GM18951 (cell line): Measurements from ENCODE around the gene PDZK1IP1.

Experiments
- POLR2A ChIP-seq: IDR thresholded peaks from 4 replicates; pipeline ENCODE4 v1.6.1; 2011; ENCODE audit warnings: mild to moderate bottlenecking; ENCODE audit not compliant: insufficient read length, insufficient read depth; ENCODE audit errors: extremely low read depth
- in situ Hi-C: fragments of 300-500 bp; cut with MboI; formaldehyde crosslinking; loops from one replicate; pipeline ENCODE4 v1.12.0; 2022; ENCODE audit warnings: low sequenced_read_pairs, mixed read lengths, inconsistent platforms; ENCODE audit not compliant: unreplicated experiment

The PDZK1IP1 gene

GRCh38 chr1:47186267-47187185, 3.3 kb downstream of the PDZK1IP1 start:
- in situ Hi-C loops: no loop called here
- TF ChIP-seq POLR2A: no peak

- in situ Hi-C loops: no loop called here
- TF ChIP-seq POLR2A: no peak
Measured at GRCh38 chr1:47184822-47185677, 4.8 kb downstream of the PDZK1IP1 start.

DNA sequence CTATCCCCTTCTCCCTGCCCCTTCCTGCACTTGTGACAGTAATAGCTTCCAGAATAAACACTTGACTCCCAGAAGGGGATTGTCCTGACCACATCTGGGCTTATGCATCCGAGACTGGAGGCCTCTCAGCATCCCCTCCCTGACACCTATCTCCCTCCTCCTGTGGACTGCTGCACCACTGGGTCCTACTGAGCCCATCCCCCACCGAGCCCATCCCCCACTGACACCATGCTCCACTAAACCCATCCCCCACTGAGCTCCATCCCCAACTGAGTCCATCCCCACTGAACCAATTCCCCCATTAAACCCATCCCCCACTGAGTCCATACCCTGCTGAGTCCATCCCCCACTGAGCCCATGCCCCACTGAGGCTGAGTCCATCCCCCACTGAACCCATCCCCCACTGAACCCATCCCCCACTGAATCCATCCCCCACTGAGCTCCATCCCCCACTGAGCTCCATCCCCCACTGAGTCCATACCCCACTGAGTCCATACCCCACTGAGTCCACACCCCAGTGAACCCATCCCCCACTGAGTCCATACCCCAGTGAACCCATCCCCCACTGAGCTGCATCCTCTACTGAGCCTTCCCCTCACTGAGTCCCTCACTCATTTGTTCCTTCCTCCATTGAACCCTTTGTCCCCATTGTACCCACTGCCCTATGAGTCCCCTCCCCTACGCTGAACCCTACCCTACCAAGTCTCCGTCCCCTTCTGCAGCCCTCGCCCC, 5.6 kb downstream of the PDZK1IP1 start:
- no peak for TF ChIP-seq POLR2A
- in situ Hi-C loops: no loop called here

- in situ Hi-C loops: no loop called here
- no peak for TF ChIP-seq POLR2A
Measured at GRCh38 chr1:47183308-47184089, 6.3 kb downstream of the PDZK1IP1 start.

DNA sequence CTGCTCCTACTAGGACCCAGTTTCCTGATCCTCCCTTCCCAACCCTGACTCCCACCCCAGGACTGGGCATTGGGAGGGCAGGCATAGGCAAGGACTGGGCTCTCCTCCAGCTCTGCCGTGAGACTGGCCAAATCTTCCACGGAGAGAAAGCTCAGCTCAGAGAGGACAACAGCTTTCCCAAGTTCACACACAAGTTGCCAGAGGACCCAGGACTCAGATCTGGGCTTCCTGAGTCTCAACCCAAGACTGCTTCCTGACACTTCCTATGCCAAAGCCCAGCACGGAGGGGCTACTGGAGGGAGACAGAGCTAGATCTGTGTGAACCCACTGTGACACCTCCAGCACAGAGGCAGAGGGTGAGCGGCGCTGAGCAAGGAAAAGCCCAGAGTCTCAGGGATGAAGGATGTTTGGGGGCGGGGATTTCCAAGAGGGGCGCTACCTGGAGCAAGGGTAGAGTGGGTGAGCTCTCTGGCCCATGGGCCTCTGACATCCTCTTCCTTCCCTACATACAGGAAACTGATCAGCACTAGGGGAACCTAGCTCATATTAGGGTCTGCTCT, 7.1 kb downstream of the PDZK1IP1 start:
- no peak for TF ChIP-seq POLR2A
- in situ Hi-C loops: no loop called here

- in situ Hi-C loops: no loop called here
- TF ChIP-seq POLR2A: no peak
Measured at GRCh38 chr1:47181955-47182675, 7.7 kb downstream of the PDZK1IP1 start.

DNA sequence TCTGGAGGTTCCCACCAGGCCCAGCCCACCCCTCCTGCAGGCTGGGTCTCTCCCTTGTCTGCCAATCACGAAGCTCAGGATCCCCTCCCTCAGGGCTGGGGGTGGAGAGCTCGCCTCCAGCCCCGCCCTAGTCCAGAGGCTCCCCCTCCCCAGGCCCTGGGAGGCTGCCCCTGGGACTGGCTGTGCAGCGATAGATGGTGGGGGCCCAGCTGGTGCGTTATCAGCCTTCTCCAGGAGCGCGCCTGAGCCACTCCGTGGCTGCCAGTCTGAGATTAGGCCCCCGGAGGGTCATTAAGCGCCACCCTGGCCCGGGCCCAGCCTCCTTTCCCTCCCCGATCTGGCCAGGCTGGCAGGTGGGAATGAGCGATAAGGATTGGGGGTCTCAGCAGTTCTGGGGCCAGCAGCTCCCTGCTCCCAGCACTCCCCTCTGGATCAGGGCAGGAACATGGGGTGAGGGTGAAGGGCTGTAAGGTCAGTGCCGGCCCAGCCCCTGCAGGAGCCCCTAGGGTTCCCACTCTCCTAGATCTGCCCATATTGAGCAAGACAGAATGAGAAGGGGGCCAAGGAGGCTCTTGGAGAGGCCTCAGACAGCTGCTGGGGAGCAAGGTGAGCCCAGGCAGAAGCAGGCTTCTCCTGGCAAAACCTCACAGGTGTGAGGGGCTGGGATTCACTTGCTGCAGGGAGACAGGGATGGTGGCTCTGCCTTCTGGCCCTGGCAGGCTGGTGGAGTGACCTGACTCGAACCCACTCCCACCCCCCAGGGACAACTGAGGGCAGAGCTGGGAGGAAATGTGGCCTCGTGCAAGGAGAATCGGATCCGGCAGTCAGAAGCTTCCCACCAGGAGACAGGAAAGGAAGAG, 8.5 kb downstream of the PDZK1IP1 start:
- in situ Hi-C loops: no loop called here
- no peak for TF ChIP-seq POLR2A

DNA sequence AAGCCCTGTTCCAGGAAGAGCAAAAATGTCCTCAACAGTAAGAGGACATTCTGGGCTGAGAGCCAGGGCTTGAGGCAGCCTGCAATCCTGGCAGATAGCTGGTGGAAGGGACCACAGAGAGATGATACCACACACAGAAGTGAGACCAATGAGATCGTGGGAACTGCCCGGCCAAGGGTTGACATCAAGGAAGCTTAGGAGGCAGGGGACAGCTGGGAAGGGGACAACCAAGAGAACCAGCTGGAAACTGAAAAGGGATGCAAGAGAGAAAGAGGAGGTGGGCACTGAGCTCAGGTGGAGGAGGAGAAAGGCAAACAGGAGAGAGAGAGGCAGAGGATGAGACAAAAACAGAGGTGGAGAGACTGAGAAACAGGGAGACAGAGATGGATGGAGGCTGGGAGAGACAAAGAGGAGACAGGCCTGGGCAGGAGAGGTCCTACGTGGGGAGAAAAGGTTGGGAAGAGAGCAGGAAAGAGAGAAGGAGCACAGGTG, 9.2 kb downstream of the PDZK1IP1 start:
- in situ Hi-C loops: no loop called here
- no peak for TF ChIP-seq POLR2A

- no peak for TF ChIP-seq POLR2A
- in situ Hi-C loops: no loop called here
Measured at GRCh38 chr1:47179988-47180563, 9.8 kb downstream of the PDZK1IP1 start.
